Skeletal muscle tissue (tissue), 4 donors: ENCODE measurements around the gene RNF20. TPM values are rescaled to one million over a fixed set of nuclear protein-coding genes. Genes with fewer than 3 reads are reported as not detected.
A peak's percentile ranks its signal among the peaks of the same experiment; 100 is the strongest.
"Not testable (repeated sequence)": the region's sequence is repeated elsewhere in the genome, so short reads cannot be mapped to it uniquely, and the experiment has no call there.

ENCODE experiments used
- H3K27ac ChIP-seq: one replicate; pipeline ENCODE4 v1.7.0; 2013; ENCODE audit warnings: mild to moderate bottlenecking, low read depth, low read length, inconsistent platforms
- H3K27me3 ChIP-seq, 3 donors: one replicate each; pipeline ENCODE4 v1.7.0; 2013; ENCODE audit warnings: low read length in 3 of 3; ENCODE audit not compliant: control insufficient read depth in 3 of 3, insufficient read depth in 3 of 3
- H3K36me3 ChIP-seq, 3 donors: one replicate each; pipeline ENCODE4 v1.7.0; 2013; ENCODE audit warnings: low read length in 3 of 3; ENCODE audit not compliant: control insufficient read depth in 3 of 3, insufficient read depth in 3 of 3
- H3K4me1 ChIP-seq, 3 donors: one replicate each; pipeline ENCODE4 v1.7.0; 2013; ENCODE audit warnings: low read length in 3 of 3, mild to moderate bottlenecking in 3 of 3; ENCODE audit not compliant: control insufficient read depth in 3 of 3, insufficient read depth in 3 of 3
- H3K4me3 ChIP-seq, 3 donors: one replicate each; pipeline ENCODE4 v1.7.0; 2013; ENCODE audit warnings: low read length in 3 of 3
- H3K9ac ChIP-seq, 3 donors: one replicate each; pipeline ENCODE4 v1.7.0; 2013; ENCODE audit warnings: low read length in 3 of 3, mild to moderate bottlenecking in 3 of 3, moderate library complexity in 2 of 3, low read depth in 1 of 3
- H3K9me3 ChIP-seq, 3 donors: one replicate each; pipeline ENCODE4 v1.7.0; 2013; ENCODE audit warnings: low read length in 3 of 3; ENCODE audit not compliant: control insufficient read depth in 3 of 3
- total RNA-seq: library from RNA; depleted of rRNA; stranded (reverse); fragments of >200 nt; gene quantifications from one replicate; pipeline ENCODE4 v1.2.3, GENCODE V29; 2014
- donor health status: Osteomylitis.

RNF20 gene
- total RNA-seq, 1 donor from 2014 or later, result 24.5 TPM

DNA sequence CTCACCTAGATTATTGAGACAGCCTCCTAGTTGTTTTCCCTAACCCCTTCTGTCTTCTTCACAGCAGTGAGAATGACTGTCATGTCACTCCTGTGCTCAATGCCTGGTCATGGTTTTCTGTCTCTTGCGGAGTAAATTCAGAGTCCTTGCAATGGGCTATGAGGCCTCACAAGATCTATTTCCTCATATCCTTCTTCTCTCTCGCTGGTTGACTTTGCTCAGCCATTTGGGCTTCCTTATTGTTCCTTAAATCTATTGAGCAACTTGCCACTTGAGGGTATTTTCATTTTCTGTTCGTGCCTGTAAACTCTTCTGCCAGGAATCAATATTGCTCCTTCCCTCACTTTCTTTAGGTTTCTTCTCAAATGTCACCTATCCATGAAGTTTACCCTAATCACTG is 52.1 kb downstream of the RNF20 start:
- no peaks in the 10 kb centered on the region for H3K27me3 ChIP-seq

DNA sequence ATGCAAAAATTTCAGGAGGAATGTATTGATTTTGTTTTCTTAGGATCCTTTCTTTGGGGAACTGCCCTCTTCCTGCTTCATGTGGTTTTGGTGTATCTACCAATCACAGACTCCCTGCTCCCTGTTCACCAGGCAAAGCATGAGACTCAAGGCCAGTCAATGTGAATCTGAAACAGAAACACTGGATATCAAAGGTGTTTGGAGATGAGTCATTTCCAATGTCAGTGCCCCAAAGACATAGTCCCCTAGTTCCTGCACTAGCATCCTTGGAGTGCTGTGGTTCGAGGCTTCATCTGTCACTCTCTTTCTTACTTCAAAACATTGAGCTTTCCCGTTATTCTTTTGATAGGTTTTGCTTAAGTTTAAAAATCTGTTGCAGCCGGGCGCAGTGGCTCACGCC is 53.0 kb downstream of the RNF20 start:
- Histone ChIP-seq H3K36me3 (no peaks in the 10 kb centered on the region), H3K9ac (no peak overlapping the region), H3K9me3 (no peaks in the 10 kb centered on the region), H3K27ac (no peak overlapping the region), H3K27me3 (no peaks in the 10 kb centered on the region), H3K4me3 (no peak overlapping the region), H3K4me1 (no peaks in the 10 kb centered on the region)

More for the DNA sequence above, 52.1 kb downstream of the RNF20 start:
- H3K9ac ChIP-seq, result no peak overlapping the region
- no peak overlapping the region for H3K27ac ChIP-seq
- H3K4me3 ChIP-seq, result no peak overlapping the region
- no peaks in the 10 kb centered on the region for H3K36me3 ChIP-seq
- no peaks in the 10 kb centered on the region for H3K9me3 ChIP-seq
- H3K4me1 ChIP-seq, result no peaks in the 10 kb centered on the region

DNA sequence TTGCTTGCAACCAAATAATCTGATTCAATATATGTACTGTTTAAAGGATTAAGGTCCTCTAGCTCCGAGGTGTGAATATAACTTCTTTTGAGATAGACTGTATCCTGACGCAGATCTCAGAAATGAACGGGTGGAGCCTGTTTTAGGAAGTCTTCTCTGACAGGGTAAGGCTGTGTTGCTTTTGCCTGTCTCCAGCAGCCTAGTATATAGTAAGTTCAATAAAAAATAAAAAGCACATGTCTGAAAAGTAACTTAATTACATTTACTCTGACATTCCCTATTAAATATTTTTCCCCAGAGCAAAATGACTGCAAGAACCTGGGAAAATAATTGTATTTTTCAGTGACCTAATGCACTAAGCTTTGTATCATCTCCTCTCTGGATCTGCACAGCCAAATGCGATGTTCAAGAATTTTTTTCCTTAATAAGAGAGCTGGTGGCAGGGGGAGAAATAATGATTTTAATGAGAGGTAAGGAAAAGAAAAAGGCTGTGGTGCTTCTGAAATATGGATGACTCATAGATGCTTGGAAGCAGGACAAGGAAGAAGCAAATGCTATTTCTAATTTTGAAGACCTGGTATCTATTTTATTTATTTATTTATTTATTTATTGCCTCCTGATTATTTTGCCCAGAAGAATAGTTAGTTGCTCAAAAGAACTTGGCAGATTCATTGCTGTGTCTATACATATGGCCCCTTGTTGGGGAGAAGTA is 53.8 kb downstream of the RNF20 start:
- Histone ChIP-seq H3K36me3 (no peaks in the 10 kb centered on the region), H3K4me1 (no peaks in the 10 kb centered on the region), H3K27me3 (no peaks in the 10 kb centered on the region), H3K9me3 (no peaks in the 10 kb centered on the region), H3K27ac (no peak overlapping the region), H3K4me3 (no peak overlapping the region), H3K9ac (no peak overlapping the region)

DNA sequence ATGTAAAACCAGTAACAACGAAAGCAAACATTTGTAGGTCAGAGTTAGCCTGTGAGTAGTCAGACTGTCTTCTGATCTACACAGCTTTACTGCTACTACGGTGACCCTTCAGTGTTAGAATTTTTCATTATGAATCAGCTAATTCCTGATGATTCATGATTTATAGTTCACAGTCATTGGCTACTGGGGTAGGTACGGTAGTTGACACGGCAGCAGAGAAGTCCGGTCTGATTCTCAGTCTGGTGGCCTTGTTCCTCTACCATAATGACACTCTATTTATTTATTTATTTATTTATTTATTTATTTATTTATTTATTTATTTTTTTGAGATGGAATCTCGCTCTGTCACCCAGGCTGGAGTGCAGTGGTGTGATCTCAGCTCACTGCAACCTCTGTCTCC is 56.4 kb downstream of the RNF20 start:
- not testable (repeated sequence) for H3K27me3 ChIP-seq, H3K9me3 ChIP-seq, H3K4me3 ChIP-seq, H3K9ac ChIP-seq, H3K36me3 ChIP-seq, H3K4me1 ChIP-seq, H3K27ac ChIP-seq

DNA sequence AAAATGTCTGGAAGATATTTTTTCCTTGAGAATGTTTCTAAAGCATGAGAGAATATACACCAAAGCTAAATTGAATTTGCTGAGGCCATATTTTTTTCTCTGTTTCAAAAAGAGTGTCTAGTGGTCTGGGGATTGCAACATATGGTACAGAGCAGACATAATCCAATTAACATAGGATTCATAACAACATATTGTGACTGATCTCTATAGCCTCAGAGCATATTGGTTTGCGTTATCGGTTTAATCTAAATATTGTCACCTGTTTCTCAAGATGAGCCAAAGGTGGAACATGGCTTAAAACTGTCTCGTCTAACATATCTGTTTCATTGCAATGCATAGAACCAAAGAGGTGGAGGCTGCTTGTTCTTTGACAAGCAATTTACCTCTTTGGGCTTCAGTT is 57.2 kb downstream of the RNF20 start:
- no peaks in the 10 kb centered on the region for H3K27me3 ChIP-seq
- H3K9me3 ChIP-seq, result no peaks in the 10 kb centered on the region
- H3K4me1 ChIP-seq, result no peaks in the 10 kb centered on the region
- H3K36me3 ChIP-seq, result no peaks in the 10 kb centered on the region
- no peak overlapping the region for H3K27ac ChIP-seq
- no peak overlapping the region for H3K4me3 ChIP-seq
- H3K9ac ChIP-seq, result no peak overlapping the region

DNA sequence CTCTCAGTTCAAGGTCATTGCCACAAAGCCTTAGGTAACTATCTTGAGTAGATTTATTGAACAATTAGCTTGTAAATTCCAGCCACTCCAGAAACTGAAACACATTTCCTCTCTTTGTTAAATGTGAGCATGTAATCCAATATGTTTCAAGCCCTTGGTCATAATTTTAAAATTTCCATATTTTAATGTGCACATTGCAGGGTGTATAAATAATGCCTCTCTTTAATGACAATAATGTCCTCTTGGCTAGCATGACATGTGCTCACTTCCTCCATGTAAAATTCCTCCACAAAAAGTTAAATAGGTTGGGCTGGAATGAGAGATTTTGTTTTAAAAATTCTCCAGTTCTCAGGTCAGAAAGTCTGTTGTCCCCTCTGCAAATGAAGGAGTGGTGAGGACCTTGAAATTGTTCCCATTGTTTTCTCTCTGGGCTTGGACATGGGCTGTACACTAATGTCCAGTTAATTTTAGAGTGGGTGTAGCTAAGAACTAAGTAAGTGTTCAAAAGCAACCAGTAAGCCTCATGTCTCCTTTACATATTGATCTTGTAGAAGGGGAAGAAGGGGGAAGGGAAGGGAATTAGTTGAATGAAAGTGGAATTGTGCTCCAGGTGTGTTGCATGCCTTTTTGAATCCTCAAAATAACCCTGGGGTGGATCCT is 58.3 kb downstream of the RNF20 start:
- H3K9me3 ChIP-seq, result no peaks in the 10 kb centered on the region
- H3K9ac ChIP-seq, result no peak overlapping the region
- H3K4me1 ChIP-seq, result no peaks in the 10 kb centered on the region
- no peak overlapping the region for H3K4me3 ChIP-seq
- H3K27me3 ChIP-seq, result no peaks in the 10 kb centered on the region
- no peaks in the 10 kb centered on the region for H3K36me3 ChIP-seq
- H3K27ac ChIP-seq, result no peak overlapping the region

DNA sequence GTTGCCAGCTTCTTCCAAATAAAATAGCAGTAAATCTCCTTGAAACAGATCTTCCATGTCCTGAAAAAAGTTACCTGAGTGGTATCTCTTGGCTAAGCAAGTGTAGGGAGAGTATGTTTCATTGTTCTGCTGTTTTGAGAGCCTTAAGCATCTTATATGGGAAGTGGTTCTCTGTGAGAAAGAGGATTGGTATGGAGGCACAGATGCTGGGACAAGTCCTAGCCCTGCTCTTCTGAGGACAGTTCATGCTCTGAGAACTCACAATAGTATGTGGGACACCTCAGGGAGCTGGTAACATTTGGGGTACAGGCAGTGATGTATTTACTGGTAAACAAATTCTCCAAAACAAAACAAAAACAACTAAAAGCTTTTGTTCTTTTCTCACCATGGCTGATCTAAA is 59.1 kb downstream of the RNF20 start:
- Histone ChIP-seq H3K27ac (no peak overlapping the region), H3K36me3 (no peaks in the 10 kb centered on the region), H3K4me3 (no peak overlapping the region), H3K9me3 (no peaks in the 10 kb centered on the region), H3K4me1 (no peaks in the 10 kb centered on the region), H3K27me3 (no peaks in the 10 kb centered on the region), H3K9ac (no peak overlapping the region)

DNA sequence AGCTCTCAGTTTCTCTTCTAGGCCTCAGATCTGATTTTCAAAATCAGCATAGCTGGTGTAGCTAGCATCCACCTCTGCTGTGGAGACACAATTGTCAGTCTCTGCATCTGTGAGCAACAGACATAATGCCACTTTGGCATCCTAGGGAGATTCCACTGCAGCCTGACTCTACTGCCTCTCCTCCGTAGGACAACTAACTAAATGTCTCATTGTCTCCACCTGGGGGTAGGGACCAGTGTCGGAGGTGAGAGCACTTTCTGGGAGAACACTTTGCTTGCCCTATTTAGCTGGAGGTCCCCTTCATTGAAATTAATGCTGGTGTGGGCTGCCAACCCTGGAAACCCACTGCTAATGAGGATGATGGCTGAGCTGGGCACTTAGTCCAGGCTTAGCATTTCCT is 59.7 kb downstream of the RNF20 start:
- no peak overlapping the region for H3K4me3 ChIP-seq
- no peaks in the 10 kb centered on the region for H3K27me3 ChIP-seq
- H3K9me3 ChIP-seq, result no peaks in the 10 kb centered on the region
- H3K27ac ChIP-seq, result no peak overlapping the region
- H3K4me1 ChIP-seq, result no peaks in the 10 kb centered on the region
- no peak overlapping the region for H3K9ac ChIP-seq
- H3K36me3 ChIP-seq, result no peaks in the 10 kb centered on the region

DNA sequence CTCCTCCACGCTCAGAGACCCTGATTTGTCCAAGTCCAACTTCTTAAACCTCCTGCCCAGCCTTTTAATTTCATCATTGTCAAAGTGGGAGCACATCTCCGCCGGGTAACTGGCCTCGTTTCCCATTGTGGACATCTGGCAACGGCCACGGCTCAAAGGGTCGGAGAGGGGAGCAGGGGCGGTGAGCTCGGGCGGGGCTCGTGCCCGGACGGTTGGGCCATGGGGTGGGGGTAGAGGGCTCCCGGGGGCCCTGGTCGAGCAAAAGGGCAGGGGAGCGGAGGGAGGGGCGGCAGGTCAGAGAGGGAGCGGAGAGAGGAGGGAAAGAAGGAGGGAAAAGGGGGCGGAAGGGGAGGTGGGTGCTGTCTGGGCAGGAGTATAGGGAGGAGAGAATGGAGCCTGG is 61.1 kb downstream of the RNF20 start, which contains the start of gene PPP3R2:
Gene PPP3R2, minus strand, starts transcription at position 174 of the 400 bp plus-strand sequence. Its CDS starts 48 bp downstream, at position 126.
- Histone ChIP-seq H3K4me3 (no peak within 1 kb of the TSS), H3K9ac (no peak within 1 kb of the TSS), H3K27ac (no peak within 1 kb of the TSS), H3K27me3 (no peaks in the 10 kb centered on the region), H3K36me3 (no peaks in the 10 kb centered on the region), H3K9me3 (no peaks in the 10 kb centered on the region), H3K4me1 (no peaks in the 10 kb centered on the region)

DNA sequence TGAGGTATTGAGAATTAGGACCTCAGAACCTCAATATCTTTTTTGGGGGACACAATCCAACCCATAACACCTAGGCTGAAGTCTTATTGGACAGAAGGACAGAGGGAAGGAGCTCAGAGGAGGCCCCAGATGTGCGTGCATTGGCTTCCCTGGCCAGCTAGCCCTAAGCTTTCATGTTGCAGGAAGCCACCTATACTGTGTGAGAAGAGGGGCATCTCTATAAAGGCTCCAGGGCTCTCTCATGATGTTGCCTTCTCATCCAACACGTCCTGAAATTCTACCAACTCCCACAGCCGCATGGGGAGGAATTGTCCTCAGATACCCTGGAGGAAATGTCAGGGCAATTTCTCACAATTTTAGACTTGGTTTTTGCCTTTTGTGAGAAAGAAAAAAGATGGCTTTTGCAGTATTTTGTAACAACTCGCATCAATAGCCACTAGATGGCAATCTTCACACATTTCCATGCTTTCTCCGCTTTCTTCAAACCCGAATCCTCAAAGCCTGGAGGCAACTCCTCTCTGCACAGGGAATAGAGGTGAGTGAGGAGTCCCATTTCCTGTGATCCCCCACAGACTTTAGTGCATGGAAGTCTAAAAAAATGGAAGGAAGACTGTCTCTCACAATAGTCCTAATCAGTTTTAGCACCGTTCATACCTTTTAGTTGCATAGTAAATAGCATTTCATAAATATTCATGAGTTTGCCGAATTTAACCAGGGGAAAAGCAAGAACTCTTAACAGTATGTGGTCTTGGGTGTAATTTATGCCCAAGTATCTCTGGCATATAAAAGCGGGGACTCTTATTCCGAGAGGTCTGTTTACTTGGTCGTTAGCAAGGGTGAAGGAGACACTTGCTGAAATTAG is 68.5 kb downstream of the RNF20 start:
- Histone ChIP-seq H3K4me3 (no peak overlapping the region), H3K36me3 (no peaks in the 10 kb centered on the region), H3K9ac (peak overlapping the region in 1 of 3 donors; percentile 4)

More for the DNA sequence above, 68.5 kb downstream of the RNF20 start:
- Histone ChIP-seq H3K27ac (no peak overlapping the region), H3K9me3 (no peaks in the 10 kb centered on the region), H3K4me1 (no peaks in the 10 kb centered on the region), H3K27me3 (peaks cover 3 to 6% (median 4%) of the 10 kb centered on the region in 3 donors)
